ENCODE data around the gene DUSP12. TPM values are rescaled to one million over a fixed set of nuclear protein-coding genes. Genes with fewer than 3 reads are reported as not detected.

DUSP12 gene
- total and polyA plus RNA-seq, 9 of the 15 experiments (the other 6 are each of a cell fraction or from before 2014, with no cell fraction given): 10.4 to 81.4 (median 43.6) TPM

DNA sequence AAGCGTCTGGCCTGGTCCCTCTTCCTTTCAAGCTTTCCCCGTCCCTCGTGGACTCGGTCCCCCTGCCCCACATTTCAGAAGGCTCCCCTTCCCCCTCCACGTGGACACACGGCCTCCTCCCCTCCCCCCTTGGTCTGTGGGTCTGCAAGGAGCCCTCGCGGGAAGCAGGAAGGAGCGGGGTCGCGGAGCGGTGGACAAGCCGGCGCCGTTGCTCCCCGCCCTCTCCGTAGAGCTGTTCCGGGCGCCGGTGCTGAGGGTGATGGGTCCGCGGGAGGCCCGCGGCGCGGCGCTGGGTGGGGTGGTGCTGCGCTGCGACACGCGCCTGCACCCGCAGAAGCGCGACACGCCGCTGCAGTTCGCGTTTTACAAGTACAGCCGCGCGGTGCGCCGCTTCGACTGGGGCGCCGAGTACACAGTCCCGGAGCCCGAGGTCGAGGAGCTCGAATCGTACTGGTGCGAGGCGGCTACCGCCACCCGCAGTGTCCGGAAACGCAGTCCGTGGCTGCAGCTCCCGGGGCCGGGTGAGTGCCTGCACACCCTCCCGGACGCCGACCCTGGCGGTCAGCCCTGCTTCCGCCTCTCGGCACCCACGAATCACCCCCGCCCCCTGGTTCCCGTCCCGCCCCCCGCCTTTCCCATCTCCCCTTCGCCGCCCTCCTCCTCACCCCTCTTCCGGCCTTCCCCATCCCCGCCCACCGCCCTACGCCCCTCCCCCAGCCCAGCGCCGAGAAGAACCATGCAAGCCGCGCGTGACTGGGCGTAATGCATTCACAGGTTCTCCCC lies 22.9 kb upstream of the DUSP12 start (continued):
- TF ChIP-seq AFF1 (IDR thresholded peaks at IDR 0.05; ENCODE audit: low read depth in 1 of 2, partially characterized antibody in 2 of 2): no peak
- no peak; the same call in 1 of the 2 replicates for TF ChIP-seq ZNF764 (CRISPR knock-in tag; IDR thresholded peaks at IDR 0.05; ENCODE audit: low read depth)
- TF ChIP-seq SMARCA4 (IDR thresholded peaks at IDR 0.05): no peak
- TF ChIP-seq PCBP2 (IDR thresholded peaks at IDR 0.05; ENCODE audit: low read depth, low read length, poor library complexity, severe bottlenecking): no peak
- TF ChIP-seq C11orf30 (IDR thresholded peaks at IDR 0.05; ENCODE audit: low read depth): no peak
- TF ChIP-seq EGR1 (conservative IDR thresholded peaks at IDR 0.05): 0 out of 2 replicates have a peak, but pooled peaks have one; percentile 49
- TF ChIP-seq ZNF121 (CRISPR knock-in tag; conservative IDR thresholded peaks at IDR 0.05): no peak
- TF ChIP-seq, protein P1, sequence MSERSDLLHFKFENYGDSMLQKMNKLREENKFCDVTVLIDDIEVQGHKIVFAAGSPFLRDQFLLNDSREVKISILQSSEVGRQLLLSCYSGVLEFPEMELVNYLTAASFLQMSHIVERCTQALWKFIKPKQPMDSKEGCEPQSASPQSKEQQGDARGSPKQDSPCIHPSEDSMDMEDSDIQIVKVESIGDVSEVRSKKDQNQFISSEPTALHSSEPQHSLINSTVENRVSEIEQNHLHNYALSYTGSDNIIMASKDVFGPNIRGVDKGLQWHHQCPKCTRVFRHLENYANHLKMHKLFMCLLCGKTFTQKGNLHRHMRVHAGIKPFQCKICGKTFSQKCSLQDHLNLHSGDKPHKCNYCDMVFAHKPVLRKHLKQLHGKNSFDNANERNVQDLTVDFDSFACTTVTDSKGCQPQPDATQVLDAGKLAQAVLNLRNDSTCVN (CRISPR knock-in tag; IDR thresholded peaks at IDR 0.05): no peak
- no peak for TF ChIP-seq ZNF592 (IDR thresholded peaks at IDR 0.05)
- TF ChIP-seq SOX6 (IDR thresholded peaks at IDR 0.05): no peak
- no peak for TF ChIP-seq E2F8 (IDR thresholded peaks at IDR 0.05; ENCODE audit: low read depth, partially characterized antibody)
- TF ChIP-seq TFAP4 (CRISPR knock-in tag; IDR thresholded peaks at IDR 0.05; ENCODE audit: borderline replicate concordance): peak; percentile 11; the same call in 1 of the 2 replicates
- no peak for TF ChIP-seq SRSF3 (IDR thresholded peaks at IDR 0.05; ENCODE audit: insufficient read depth, low read length)
